HepG2 (cell line): ENCODE measurements around the gene LRRC73. TPM values are rescaled to one million over a fixed set of nuclear protein-coding genes. Genes with fewer than 3 reads are reported as not detected.

ENCODE experiments used
- AGO1 ChIP-seq: fragments of 200-400 bp; formaldehyde crosslinking; IDR thresholded peaks from 2 replicates; pipeline ENCODE4 v1.6.1; 2017; ENCODE audit warnings: mild to moderate bottlenecking, low read depth, low read length, moderate library complexity; ENCODE audit not compliant: poor library complexity, severe bottlenecking
- ARID5B ChIP-seq: IDR thresholded peaks from 2 replicates; pipeline ENCODE4 v1.4.0; 2020; ENCODE audit warnings: mild to moderate bottlenecking, missing genetic modification reagents
- FOXC1 ChIP-seq: sonication (generic); formaldehyde crosslinking; IDR thresholded peaks from 2 replicates; pipeline ENCODE4 v1.8.0; 2022; ENCODE audit warnings: mild to moderate bottlenecking, missing genetic modification reagents, borderline replicate concordance
- GATA4 ChIP-seq: sonication (generic); IDR thresholded peaks from 2 replicates; pipeline ENCODE4 v1.6.1; 2016; ENCODE audit warnings: antibody characterized with exemption, low read depth, borderline replicate concordance
- HCFC1 ChIP-seq: fragments of 150-350 bp; IDR thresholded peaks from 2 replicates; pipeline ENCODE4 v1.6.1; 2014; ENCODE audit warnings: low read depth, low read length
- HOMEZ ChIP-seq: IDR thresholded peaks from 2 replicates; pipeline ENCODE4 v1.6.1; 2016; ENCODE audit warnings: low read depth
- IRF2 ChIP-seq: IDR thresholded peaks from 2 replicates; pipeline ENCODE4 v1.6.1; 2018; ENCODE audit warnings: missing genetic modification reagents, missing compliant biosample characterization
- MXD1 ChIP-seq: sonication (generic); formaldehyde crosslinking; IDR thresholded peaks from 2 replicates; pipeline ENCODE4 v1.4.0; 2020; ENCODE audit warnings: mild to moderate bottlenecking, missing genetic modification reagents
- PATZ1 ChIP-seq: sonication (generic); formaldehyde crosslinking; IDR thresholded peaks from 2 replicates; pipeline ENCODE4 v1.4.0; 2020; ENCODE audit warnings: missing genetic modification reagents
- RAD21 ChIP-seq: fragments of 450-650 bp; formaldehyde crosslinking; IDR thresholded peaks from 2 replicates; pipeline ENCODE4 v1.5.0; 2020; ENCODE audit warnings: mild to moderate bottlenecking
- SMAD3 ChIP-seq: sonication (generic); formaldehyde crosslinking; IDR thresholded peaks from 2 replicates; pipeline ENCODE4 v1.4.0; 2020; ENCODE audit warnings: missing genetic modification reagents
- TCF7 ChIP-seq: sonication (generic); IDR thresholded peaks from 2 replicates; pipeline ENCODE4 v1.6.1; 2016; ENCODE audit warnings: antibody characterized with exemption, low read depth
- ZGPAT ChIP-seq: IDR thresholded peaks from 2 replicates; pipeline ENCODE4 v1.6.1; 2016; ENCODE audit warnings: mild to moderate bottlenecking
- ZNF136 ChIP-seq: sonication (generic); formaldehyde crosslinking; IDR thresholded peaks from 2 replicates; pipeline ENCODE4 v1.8.1; 2022; ENCODE audit warnings: low read depth, mild to moderate bottlenecking, moderate library complexity, missing genetic modification reagents
- ZNF263 ChIP-seq: sonication (generic); formaldehyde crosslinking; IDR thresholded peaks from 2 replicates; pipeline ENCODE4 v1.4.0; 2020; ENCODE audit warnings: missing genetic modification reagents
- ZNF7 ChIP-seq: IDR thresholded peaks from 2 replicates; pipeline ENCODE4 v1.6.1; 2016; ENCODE audit warnings: missing biosample characterization, missing genetic modification reagents
- ZNF766 ChIP-seq: sonication (generic); formaldehyde crosslinking; IDR thresholded peaks from 2 replicates; pipeline ENCODE4 v1.5.0; 2020; ENCODE audit warnings: missing genetic modification reagents, borderline replicate concordance
- ZNF839 ChIP-seq: sonication (generic); formaldehyde crosslinking; IDR thresholded peaks from 2 replicates; pipeline ENCODE4 v1.4.0; 2020; ENCODE audit warnings: missing genetic modification reagents, mild to moderate bottlenecking, borderline replicate concordance
- polyA plus RNA-seq, 8 experiments: library from polyadenylated mRNA; depleted of rRNA in 3 of 8; stranded (reverse) in 7 of 8; unstranded in 1 of 8; fragments of >200 nt; fragmentation: Illumina TruSeq in 4 of 8; extraction: Trizol in 4 of 8; gene quantifications; 2 replicates each; pipeline versions ENCODE4 v1.2.1 to v1.2.3, GENCODE V29; 2011 to 2016; ENCODE audit warnings: low read depth in 4 of 8, missing spikeins in 1 of 8, mixed read lengths in 1 of 8; ENCODE audit not compliant: insufficient read depth in 1 of 8
- total RNA-seq, 5 experiments: library from RNA; depleted of rRNA; stranded (reverse); fragments of >200 nt; fragmentation: Illumina TruSeq; extraction: Trizol; gene quantifications; 2 replicates each; pipeline ENCODE4 v1.2.3, GENCODE V29; 2016; ENCODE audit warnings: low read depth in 1 of 5

The LRRC73 gene
- total and polyA plus RNA-seq, 2 of the 13 experiments (the other 11 are each of a cell fraction or from before 2014, with no cell fraction given) = 0.11 to 0.12 TPM

GRCh38 chr6:43496370-43497128, 13.6 kb downstream of the LRRC73 start (continued):
- TF ChIP-seq ZNF839 (CRISPR knock-in tag) = peak; percentile 88; the same call in 1 of the 2 replicates
- no peak for TF ChIP-seq TCF7
- TF ChIP-seq SMAD3 = no peak
- TF ChIP-seq HCFC1 = no peak
- TF ChIP-seq MXD1 = peak; percentile 55; the same call in 1 of the 2 replicates
- peak; percentile 81; the same call in 1 of the 2 replicates for TF ChIP-seq IRF2 (CRISPR knock-in tag)
- TF ChIP-seq ZGPAT (CRISPR knock-in tag) = peak; percentile 73
- TF ChIP-seq ARID5B (CRISPR knock-in tag) = no peak; the same call in 1 of the 2 replicates
- no peak for TF ChIP-seq ZNF7 (CRISPR knock-in tag)
- peak; percentile 98 for TF ChIP-seq RAD21
- peak; percentile 63; the same call in 1 of the 2 replicates for TF ChIP-seq FOXC1 (CRISPR knock-in tag)
- no peak for TF ChIP-seq GATA4
- peak; percentile 64 for TF ChIP-seq AGO1
- TF ChIP-seq HOMEZ = 0 out of 2 replicates have a peak, but pooled peaks have one; percentile 32
- 0 out of 2 replicates have a peak, but pooled peaks have one; percentile 42 for TF ChIP-seq ZNF766 (CRISPR knock-in tag)
- TF ChIP-seq ZNF263 (CRISPR knock-in tag) = 0 out of 2 replicates have a peak, but pooled peaks have one; percentile 17
- peak; percentile 99 for TF ChIP-seq PATZ1 (CRISPR knock-in tag)
- no peak for TF ChIP-seq ZNF136 (CRISPR knock-in tag)
